ENCODE measurements around the gene MS4A2. TPM values are rescaled to one million over a fixed set of nuclear protein-coding genes. Genes with fewer than 3 reads are reported as not detected.

Gene MS4A2
- total and polyA plus RNA-seq, 2 experiments from 2014 or later: not detected

DNA sequence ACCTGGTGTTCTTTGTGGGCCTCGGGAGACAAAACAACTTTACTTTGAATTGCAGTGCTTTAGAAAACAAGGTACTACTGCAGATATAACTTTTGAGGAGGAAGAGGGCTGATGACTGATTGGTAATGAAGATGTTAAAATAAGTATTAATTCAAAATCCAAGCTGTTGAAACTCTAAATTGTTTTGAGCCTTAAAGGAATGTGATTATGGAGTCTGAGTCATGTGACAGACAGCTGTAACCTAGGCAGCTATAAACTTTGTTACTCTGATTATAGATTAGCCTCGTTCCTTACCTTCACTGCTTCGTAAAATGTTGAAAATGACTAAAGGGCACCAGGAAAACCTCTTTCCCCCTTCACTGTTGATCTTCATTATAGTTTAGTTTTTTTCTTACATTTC lies 43.4 kb downstream of the MS4A2 start (continued):
- TF ChIP-seq, protein P1, sequence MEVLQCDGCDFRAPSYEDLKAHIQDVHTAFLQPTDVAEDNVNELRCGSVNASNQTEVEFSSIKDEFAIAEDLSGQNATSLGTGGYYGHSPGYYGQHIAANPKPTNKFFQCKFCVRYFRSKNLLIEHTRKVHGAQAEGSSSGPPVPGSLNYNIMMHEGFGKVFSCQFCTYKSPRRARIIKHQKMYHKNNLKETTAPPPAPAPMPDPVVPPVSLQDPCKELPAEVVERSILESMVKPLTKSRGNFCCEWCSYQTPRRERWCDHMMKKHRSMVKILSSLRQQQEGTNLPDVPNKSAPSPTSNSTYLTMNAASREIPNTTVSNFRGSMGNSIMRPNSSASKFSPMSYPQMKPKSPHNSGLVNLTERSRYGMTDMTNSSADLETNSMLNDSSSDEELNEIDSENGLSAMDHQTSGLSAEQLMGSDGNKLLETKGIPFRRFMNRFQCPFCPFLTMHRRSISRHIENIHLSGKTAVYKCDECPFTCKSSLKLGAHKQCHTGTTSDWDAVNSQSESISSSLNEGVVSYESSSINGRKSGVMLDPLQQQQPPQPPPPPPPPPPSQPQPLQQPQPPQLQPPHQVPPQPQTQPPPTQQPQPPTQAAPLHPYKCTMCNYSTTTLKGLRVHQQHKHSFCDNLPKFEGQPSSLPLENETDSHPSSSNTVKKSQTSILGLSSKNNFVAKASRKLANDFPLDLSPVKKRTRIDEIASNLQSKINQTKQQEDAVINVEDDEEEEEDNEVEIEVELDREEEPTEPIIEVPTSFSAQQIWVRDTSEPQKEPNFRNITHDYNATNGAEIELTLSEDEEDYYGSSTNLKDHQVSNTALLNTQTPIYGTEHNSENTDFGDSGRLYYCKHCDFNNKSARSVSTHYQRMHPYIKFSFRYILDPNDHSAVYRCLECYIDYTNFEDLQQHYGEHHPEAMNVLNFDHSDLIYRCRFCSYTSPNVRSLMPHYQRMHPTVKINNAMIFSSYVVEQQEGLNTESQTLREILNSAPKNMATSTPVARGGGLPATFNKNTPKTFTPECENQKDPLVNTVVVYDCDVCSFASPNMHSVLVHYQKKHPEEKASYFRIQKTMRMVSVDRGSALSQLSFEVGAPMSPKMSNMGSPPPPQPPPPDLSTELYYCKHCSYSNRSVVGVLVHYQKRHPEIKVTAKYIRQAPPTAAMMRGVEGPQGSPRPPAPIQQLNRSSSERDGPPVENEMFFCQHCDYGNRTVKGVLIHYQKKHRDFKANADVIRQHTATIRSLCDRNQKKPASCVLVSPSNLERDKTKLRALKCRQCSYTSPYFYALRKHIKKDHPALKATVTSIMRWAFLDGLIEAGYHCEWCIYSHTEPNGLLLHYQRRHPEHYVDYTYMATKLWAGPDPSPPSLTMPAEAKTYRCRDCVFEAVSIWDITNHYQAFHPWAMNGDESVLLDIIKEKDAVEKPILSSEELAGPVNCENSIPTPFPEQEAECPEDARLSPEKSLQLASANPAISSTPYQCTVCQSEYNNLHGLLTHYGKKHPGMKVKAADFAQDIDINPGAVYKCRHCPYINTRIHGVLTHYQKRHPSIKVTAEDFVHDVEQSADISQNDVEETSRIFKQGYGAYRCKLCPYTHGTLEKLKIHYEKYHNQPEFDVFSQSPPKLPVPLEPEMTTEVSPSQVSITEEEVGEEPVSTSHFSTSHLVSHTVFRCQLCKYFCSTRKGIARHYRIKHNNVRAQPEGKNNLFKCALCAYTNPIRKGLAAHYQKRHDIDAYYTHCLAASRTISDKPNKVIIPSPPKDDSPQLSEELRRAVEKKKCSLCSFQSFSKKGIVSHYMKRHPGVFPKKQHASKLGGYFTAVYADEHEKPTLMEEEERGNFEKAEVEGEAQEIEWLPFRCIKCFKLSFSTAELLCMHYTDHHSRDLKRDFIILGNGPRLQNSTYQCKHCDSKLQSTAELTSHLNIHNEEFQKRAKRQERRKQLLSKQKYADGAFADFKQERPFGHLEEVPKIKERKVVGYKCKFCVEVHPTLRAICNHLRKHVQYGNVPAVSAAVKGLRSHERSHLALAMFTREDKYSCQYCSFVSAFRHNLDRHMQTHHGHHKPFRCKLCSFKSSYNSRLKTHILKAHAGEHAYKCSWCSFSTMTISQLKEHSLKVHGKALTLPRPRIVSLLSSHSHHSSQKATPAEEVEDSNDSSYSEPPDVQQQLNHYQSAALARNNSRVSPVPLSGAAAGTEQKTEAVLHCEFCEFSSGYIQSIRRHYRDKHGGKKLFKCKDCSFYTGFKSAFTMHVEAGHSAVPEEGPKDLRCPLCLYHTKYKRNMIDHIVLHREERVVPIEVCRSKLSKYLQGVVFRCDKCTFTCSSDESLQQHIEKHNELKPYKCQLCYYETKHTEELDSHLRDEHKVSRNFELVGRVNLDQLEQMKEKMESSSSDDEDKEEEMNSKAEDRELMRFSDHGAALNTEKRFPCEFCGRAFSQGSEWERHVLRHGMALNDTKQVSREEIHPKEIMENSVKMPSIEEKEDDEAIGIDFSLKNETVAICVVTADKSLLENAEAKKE (CRISPR knock-in tag; IDR thresholded peaks at IDR 0.05): no peak

DNA sequence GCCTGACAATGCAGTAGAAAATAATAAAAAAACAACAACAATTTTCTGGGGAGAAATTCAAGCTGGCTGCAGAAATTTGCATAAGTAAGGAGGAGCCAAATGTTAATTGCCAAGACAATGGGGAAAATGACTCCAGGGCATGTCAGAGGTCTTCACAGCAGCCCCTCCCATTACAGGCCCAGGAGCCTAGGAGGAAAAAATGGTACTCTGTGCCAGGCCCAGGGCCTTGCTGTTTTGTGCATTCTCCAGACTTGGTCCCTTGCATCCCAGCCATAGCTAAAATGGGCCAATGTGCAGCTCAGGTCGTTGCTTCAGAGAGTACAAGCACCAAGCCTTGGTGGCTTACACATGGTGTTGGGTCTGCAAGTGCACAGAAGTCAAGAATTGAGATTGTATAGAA lies 45.5 kb downstream of the MS4A2 start:
- Histone ChIP-seq H2AFZ (no peak overlapping the region), H4K20me1 (replicated peaks; ENCODE audit: insufficient read depth) (no peaks in the 10 kb centered on the region), H3K9me2 (ENCODE audit: insufficient read depth) (0 out of 2 replicates have a peak, but pooled peaks cover 2% of the 10 kb centered on the region), H3K4me2 (no peak overlapping the region), H3K79me2 (replicated peaks; ENCODE audit: insufficient read depth) (no peaks in the 10 kb centered on the region), H3F3A (replicated peaks; ENCODE audit: low read depth) (no peaks in the 10 kb centered on the region), H3K27me3 (ENCODE audit: insufficient read depth) (no peaks in the 10 kb centered on the region), H3K27ac (ENCODE audit: low read depth) (no peak overlapping the region), H3K4me1 (ENCODE audit: insufficient read depth) (no peaks in the 10 kb centered on the region), H3K4me3 (no peak overlapping the region), H3K36me3 (ENCODE audit: insufficient read depth) (no peaks in the 10 kb centered on the region)
- Mint-ChIP-seq H3K27ac (no peak overlapping the region), H3K4me1 (peaks cover 2% of the 10 kb centered on the region; the same call in 1 of the 3 replicates), H3K36me3 (ENCODE audit: low read depth) (peaks cover 18% of the 10 kb centered on the region), H3K4me3 (no peak overlapping the region), H3K9me3 (peaks cover 25% of the 10 kb centered on the region), H3K27me3 (ENCODE audit: insufficient read depth, low read depth, poor library complexity) (peaks cover 3% of the 10 kb centered on the region)
- DNase-seq (ENCODE audit: low spot score) (no peak), ATAC-seq (no peak)
- TF ChIP-seq EZH2phosphoT487 (IDR thresholded peaks at IDR 0.05; ENCODE audit: unreplicated experiment): no peak
- TF ChIP-seq, protein P2, sequence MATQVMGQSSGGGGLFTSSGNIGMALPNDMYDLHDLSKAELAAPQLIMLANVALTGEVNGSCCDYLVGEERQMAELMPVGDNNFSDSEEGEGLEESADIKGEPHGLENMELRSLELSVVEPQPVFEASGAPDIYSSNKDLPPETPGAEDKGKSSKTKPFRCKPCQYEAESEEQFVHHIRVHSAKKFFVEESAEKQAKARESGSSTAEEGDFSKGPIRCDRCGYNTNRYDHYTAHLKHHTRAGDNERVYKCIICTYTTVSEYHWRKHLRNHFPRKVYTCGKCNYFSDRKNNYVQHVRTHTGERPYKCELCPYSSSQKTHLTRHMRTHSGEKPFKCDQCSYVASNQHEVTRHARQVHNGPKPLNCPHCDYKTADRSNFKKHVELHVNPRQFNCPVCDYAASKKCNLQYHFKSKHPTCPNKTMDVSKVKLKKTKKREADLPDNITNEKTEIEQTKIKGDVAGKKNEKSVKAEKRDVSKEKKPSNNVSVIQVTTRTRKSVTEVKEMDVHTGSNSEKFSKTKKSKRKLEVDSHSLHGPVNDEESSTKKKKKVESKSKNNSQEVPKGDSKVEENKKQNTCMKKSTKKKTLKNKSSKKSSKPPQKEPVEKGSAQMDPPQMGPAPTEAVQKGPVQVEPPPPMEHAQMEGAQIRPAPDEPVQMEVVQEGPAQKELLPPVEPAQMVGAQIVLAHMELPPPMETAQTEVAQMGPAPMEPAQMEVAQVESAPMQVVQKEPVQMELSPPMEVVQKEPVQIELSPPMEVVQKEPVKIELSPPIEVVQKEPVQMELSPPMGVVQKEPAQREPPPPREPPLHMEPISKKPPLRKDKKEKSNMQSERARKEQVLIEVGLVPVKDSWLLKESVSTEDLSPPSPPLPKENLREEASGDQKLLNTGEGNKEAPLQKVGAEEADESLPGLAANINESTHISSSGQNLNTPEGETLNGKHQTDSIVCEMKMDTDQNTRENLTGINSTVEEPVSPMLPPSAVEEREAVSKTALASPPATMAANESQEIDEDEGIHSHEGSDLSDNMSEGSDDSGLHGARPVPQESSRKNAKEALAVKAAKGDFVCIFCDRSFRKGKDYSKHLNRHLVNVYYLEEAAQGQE (IDR thresholded peaks at IDR 0.05; ENCODE audit: unreplicated experiment): no peak
- no peak for TF ChIP-seq POLR2AphosphoS5 (IDR thresholded peaks at IDR 0.05; ENCODE audit: low read depth)
- TF ChIP-seq ZNF331 (CRISPR knock-in tag; IDR thresholded peaks at IDR 0.05; ENCODE audit: low read depth): no peak
- TF ChIP-seq, protein P3, sequence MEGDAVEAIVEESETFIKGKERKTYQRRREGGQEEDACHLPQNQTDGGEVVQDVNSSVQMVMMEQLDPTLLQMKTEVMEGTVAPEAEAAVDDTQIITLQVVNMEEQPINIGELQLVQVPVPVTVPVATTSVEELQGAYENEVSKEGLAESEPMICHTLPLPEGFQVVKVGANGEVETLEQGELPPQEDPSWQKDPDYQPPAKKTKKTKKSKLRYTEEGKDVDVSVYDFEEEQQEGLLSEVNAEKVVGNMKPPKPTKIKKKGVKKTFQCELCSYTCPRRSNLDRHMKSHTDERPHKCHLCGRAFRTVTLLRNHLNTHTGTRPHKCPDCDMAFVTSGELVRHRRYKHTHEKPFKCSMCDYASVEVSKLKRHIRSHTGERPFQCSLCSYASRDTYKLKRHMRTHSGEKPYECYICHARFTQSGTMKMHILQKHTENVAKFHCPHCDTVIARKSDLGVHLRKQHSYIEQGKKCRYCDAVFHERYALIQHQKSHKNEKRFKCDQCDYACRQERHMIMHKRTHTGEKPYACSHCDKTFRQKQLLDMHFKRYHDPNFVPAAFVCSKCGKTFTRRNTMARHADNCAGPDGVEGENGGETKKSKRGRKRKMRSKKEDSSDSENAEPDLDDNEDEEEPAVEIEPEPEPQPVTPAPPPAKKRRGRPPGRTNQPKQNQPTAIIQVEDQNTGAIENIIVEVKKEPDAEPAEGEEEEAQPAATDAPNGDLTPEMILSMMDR (conservative IDR thresholded peaks at IDR 0.05; ENCODE audit: low read depth in 2 of 2): no peak
- TF ChIP-seq STAT1 (IDR thresholded peaks at IDR 0.05; ENCODE audit: unreplicated experiment): no peak
- no peak for TF ChIP-seq EZH2 (IDR thresholded peaks at IDR 0.05; ENCODE audit: low read depth, unreplicated experiment)
- TF ChIP-seq ZNF114 (CRISPR knock-in tag; IDR thresholded peaks at IDR 0.05): no peak
- no peak for TF ChIP-seq JUNB (IDR thresholded peaks at IDR 0.05; ENCODE audit: unreplicated experiment)
- TF ChIP-seq, protein P4, sequence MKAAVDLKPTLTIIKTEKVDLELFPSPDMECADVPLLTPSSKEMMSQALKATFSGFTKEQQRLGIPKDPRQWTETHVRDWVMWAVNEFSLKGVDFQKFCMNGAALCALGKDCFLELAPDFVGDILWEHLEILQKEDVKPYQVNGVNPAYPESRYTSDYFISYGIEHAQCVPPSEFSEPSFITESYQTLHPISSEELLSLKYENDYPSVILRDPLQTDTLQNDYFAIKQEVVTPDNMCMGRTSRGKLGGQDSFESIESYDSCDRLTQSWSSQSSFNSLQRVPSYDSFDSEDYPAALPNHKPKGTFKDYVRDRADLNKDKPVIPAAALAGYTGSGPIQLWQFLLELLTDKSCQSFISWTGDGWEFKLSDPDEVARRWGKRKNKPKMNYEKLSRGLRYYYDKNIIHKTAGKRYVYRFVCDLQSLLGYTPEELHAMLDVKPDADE (IDR thresholded peaks at IDR 0.05): no peak

Data from GM23338 (cell line).